Endothelial cell of umbilical vein (primary cell): ENCODE measurements around the gene LRAT. TPM values are rescaled to one million over a fixed set of nuclear protein-coding genes. Genes with fewer than 3 reads are reported as not detected.

Experiments used
- BruUV-seq: library from RNA; stranded (reverse); fragments of 400-500 nt; replicated peaks from 2 replicates; lab custom pipeline; 2021; lab: Mats Ljungman, UMichigan
- CTCF ChIA-PET: fragments of 300-600, 350-600 bp; sonication (Branson Sonifier 250); formaldehyde crosslinking; loops from one replicate; lab custom pipeline; 2021; ENCODE audit warnings: antibody characterized with exemption, inconsistent platforms; lab: Charles Lee
- POLR2A ChIA-PET: fragments of 300-600, 350-600 bp; sonication (Branson Sonifier 250); formaldehyde crosslinking; loops from one replicate; lab custom pipeline; 2021; ENCODE audit warnings: antibody characterized with exemption, inconsistent platforms; lab: Charles Lee
- DNase-seq: peaks from one replicate; pipeline ENCODE4 v3.0.0-alpha.2; 2011; ENCODE audit warnings: low read depth, low spot score
- FAIRE-seq: peaks from 2 replicates; lab custom pipeline; 2011; peaks lifted over from hg19 to GRCh38; lab: Jason Lieb, UNC
- H2AFZ ChIP-seq: 2 replicates; pipeline ENCODE4 v1.6.0; 2012; ENCODE audit warnings: low read depth, low read length, control low read depth, inconsistent platforms
- H3K27ac ChIP-seq: 2 replicates; pipeline ENCODE4 v1.5.1; 2011; ENCODE audit warnings: low read depth, mild to moderate bottlenecking, control low read depth, low read length, moderate library complexity; ENCODE audit not compliant: insufficient read depth
- H3K27me3 ChIP-seq, 2 experiments: 2 replicates each; pipeline versions ENCODE4 v1.6.0 to v1.6.1; 2011; ENCODE audit warnings: low read length in 2 of 2, mixed read lengths in 1 of 2; ENCODE audit not compliant: control insufficient read depth in 2 of 2, insufficient read depth in 2 of 2
- H3K36me3 ChIP-seq, 2 experiments: 2 replicates in 1 of 2; 3 replicates in 1 of 2; pipeline ENCODE4 v1.5.1; 2011; ENCODE audit warnings: low read length in 2 of 2, mild to moderate bottlenecking in 1 of 2, moderate library complexity in 1 of 2; ENCODE audit not compliant: control insufficient read depth in 2 of 2, insufficient read depth in 2 of 2; ENCODE audit errors: extremely low read depth in 1 of 2
- H3K4me1 ChIP-seq: 3 replicates; pipeline ENCODE4 v1.5.1; 2011; ENCODE audit warnings: mild to moderate bottlenecking, low read length; ENCODE audit not compliant: control insufficient read depth, insufficient read depth; ENCODE audit errors: extremely low read depth
- H3K4me2 ChIP-seq: 2 replicates; pipeline ENCODE4 v1.6.1; 2011; ENCODE audit warnings: low read length, control low read depth, mixed read lengths; ENCODE audit not compliant: insufficient read depth
- H3K4me3 ChIP-seq, 3 experiments: fragments of 200-600 bp in 1 of 3; sonication (generic), shearing (Covaris generic) in 1 of 3; replicated peaks in 1 of 3; 2 replicates each; pipeline ENCODE4 v1.5.1; 2011 to 2016; ENCODE audit warnings: control low read depth in 3 of 3, low read length in 3 of 3, mild to moderate bottlenecking in 2 of 3, inconsistent platforms in 1 of 3, low read depth in 1 of 3, moderate library complexity in 1 of 3; ENCODE audit not compliant: insufficient read depth in 1 of 3
- H3K79me2 ChIP-seq: 2 replicates; pipeline ENCODE4 v1.6.0; 2012; ENCODE audit warnings: low read length, inconsistent platforms; ENCODE audit not compliant: control insufficient read depth, insufficient read depth
- H3K9ac ChIP-seq: replicated peaks from 2 replicates; pipeline ENCODE3; 2011; ENCODE audit warnings: low read length, control low read depth; ENCODE audit not compliant: insufficient read depth; ENCODE audit errors: extremely low read depth
- H3K9me1 ChIP-seq: replicated peaks from 3 replicates; pipeline ENCODE4 v1.6.0; 2011; ENCODE audit warnings: mild to moderate bottlenecking, low read length; ENCODE audit not compliant: control insufficient read depth, insufficient read depth; ENCODE audit errors: extremely low read depth
- H3K9me3 ChIP-seq: replicated peaks from 2 replicates; pipeline ENCODE4 v1.5.1; 2012; ENCODE audit warnings: low read length, inconsistent platforms; ENCODE audit not compliant: control insufficient read depth, insufficient read depth
- H4K20me1 ChIP-seq: replicated peaks from 2 replicates; pipeline ENCODE3; 2011; ENCODE audit warnings: mild to moderate bottlenecking, low read length; ENCODE audit not compliant: control insufficient read depth, insufficient read depth; ENCODE audit errors: extremely low read depth
- CTCF ChIP-seq, 2 donors: IDR thresholded peaks; 1 replicate in 1 of 2; 2 replicates in 1 of 2; pipeline ENCODE4 v1.5.1; 2011; ENCODE audit warnings: low read length in 2 of 2, mild to moderate bottlenecking in 2 of 2, moderate library complexity in 2 of 2, control low read depth in 1 of 2, inconsistent platforms in 1 of 2, low read depth in 1 of 2; ENCODE audit not compliant: insufficient read depth in 1 of 2; ENCODE audit errors: extremely low read depth in 1 of 2
- EZH2 ChIP-seq: IDR thresholded peaks from 2 replicates; pipeline ENCODE4 v1.6.1; 2012; ENCODE audit warnings: borderline replicate concordance, low read depth, mild to moderate bottlenecking, moderate library complexity, low read length, inconsistent platforms; ENCODE audit not compliant: severe bottlenecking
- FOS ChIP-seq: IDR thresholded peaks from 2 replicates; pipeline ENCODE4 v1.6.1; 2011; ENCODE audit warnings: mild to moderate bottlenecking, low read length, moderate library complexity, borderline replicate concordance; ENCODE audit not compliant: insufficient read depth
- GATA2 ChIP-seq: IDR thresholded peaks from 2 replicates; pipeline ENCODE4 v1.7.0; 2011; ENCODE audit warnings: low read depth, mild to moderate bottlenecking, moderate library complexity, mixed read lengths, low read length; ENCODE audit not compliant: insufficient read length, insufficient read depth
- MAX ChIP-seq: IDR thresholded peaks from 2 replicates; pipeline ENCODE4 v1.6.1; 2011; ENCODE audit not compliant: insufficient read depth, insufficient read length
- POLR2A ChIP-seq: IDR thresholded peaks from 2 replicates; pipeline ENCODE4 v1.6.1; 2012; ENCODE audit warnings: low read depth, mild to moderate bottlenecking, control low read depth, low read length
- POLR2AphosphoS5 ChIP-seq: IDR thresholded peaks from 2 replicates; pipeline ENCODE4 v1.6.1; 2012; ENCODE audit warnings: low read depth, mild to moderate bottlenecking, control low read depth, low read length, moderate library complexity; ENCODE audit not compliant: insufficient read depth
- dilution Hi-C: fragments of 300-500 bp; cut with MboI; formaldehyde crosslinking; loops from one replicate; pipeline ENCODE4 v1.15.0; 2019; ENCODE audit warnings: low sequenced_read_pairs; ENCODE audit not compliant: extremely low pct_ligation_motif_present
- intact Hi-C: fragments of 100-400 bp; cut with micrococcal nuclease; formaldehyde crosslinking; loops from one replicate; pipeline ENCODE4 v1.10.0; 2022
- polyA plus RNA-seq, 4 experiments: library from polyadenylated mRNA; depleted of rRNA in 3 of 4; stranded (reverse) in 3 of 4; unstranded in 1 of 4; fragments of >200 nt; gene quantifications; 2 replicates each; pipeline versions ENCODE4 v1.2.1 to v1.2.3, GENCODE V29; 2011 to 2012; ENCODE audit warnings: missing spikeins in 1 of 4
- total RNA-seq: library from RNA; stranded (reverse); gene quantifications from 2 replicates; pipeline ENCODE4 v1.2.3, GENCODE V29; 2021

LRAT gene
- total and polyA plus RNA-seq, 2 donors (not counting 3 experiments of a cell fraction or from before 2014, with no cell fraction given) = not detected

- H3K9me3 ChIP-seq = no peaks in the 10 kb centered on the region
- DNase-seq = no peak
- FAIRE-seq = no peak
- dilution Hi-C loops (no loop called here), intact Hi-C loops (no loop called here)
- POLR2A ChIA-PET = no interaction called here
- no peak overlapping the region for H3K4me3 ChIP-seq
- H2AFZ ChIP-seq = peak overlapping the region; percentile 83
- no peak overlapping the region for H3K9ac ChIP-seq
- peak overlapping the region; percentile 41 for H3K4me2 ChIP-seq
- TF ChIP-seq MAX (no peak), EZH2 (peak; percentile 19)
- no peaks in the 10 kb centered on the region for H3K9me1 ChIP-seq
- CTCF ChIA-PET = interaction anchor here (0.9 to 1.2 kb wide), 2 partner anchors 63 to 126 kb away, joined by 3 read pairs; no protein-coding TSS in a partner anchor
- peaks cover 7% of the 10 kb centered on the region for H3K4me1 ChIP-seq
- no peaks in the 10 kb centered on the region for H4K20me1 ChIP-seq
- H3K27ac ChIP-seq = no peak overlapping the region
- no peaks in the 10 kb centered on the region for H3K36me3 ChIP-seq
- BruUV-seq = no TSS peak
- H3K79me2 ChIP-seq = no peaks in the 10 kb centered on the region
- peaks cover 40 to 68% of the 10 kb centered on the region in 2 experiments for H3K27me3 ChIP-seq
These were observed 634 bp downstream of the LRAT start for GRCh38 chr4:154744341-154744926.

- no peaks in the 10 kb centered on the region for H4K20me1 ChIP-seq
- dilution Hi-C loops = no loop called here
- no peaks in the 10 kb centered on the region for H3K4me1 ChIP-seq
- DNase-seq (no peak), FAIRE-seq (no peak)
- H2AFZ ChIP-seq = no peak overlapping the region
- no peak for TF ChIP-seq MAX
- TF ChIP-seq POLR2AphosphoS5 = no peak
- no peak for TF ChIP-seq CTCF (IDR thresholded peaks at IDR 0.05; ENCODE audit: extremely low read depth in 1 of 2, insufficient read depth in 1 of 2, low read depth in 1 of 2, low read length in 2 of 2)
- TF ChIP-seq FOS = no peak
- no peak for TF ChIP-seq GATA2
- TF ChIP-seq POLR2A = no peak
- no peaks in the 10 kb centered on the region for H3K9me3 ChIP-seq
- no peak overlapping the region for H3K9ac ChIP-seq
- H3K36me3 ChIP-seq = no peaks in the 10 kb centered on the region
- no TSS peak for BruUV-seq
- H3K4me3 ChIP-seq = no peak overlapping the region
- POLR2A ChIA-PET = no interaction called here
- CTCF ChIA-PET = no interaction called here
- no peak overlapping the region for H3K27ac ChIP-seq
- no peaks in the 10 kb centered on the region for H3K9me1 ChIP-seq
- no peak overlapping the region for H3K4me2 ChIP-seq
- H3K27me3 ChIP-seq = no peaks in the 10 kb centered on the region
- H3K79me2 ChIP-seq = no peaks in the 10 kb centered on the region
- intact Hi-C loops = no loop called here
These were observed 13.9 kb downstream of the LRAT start for GRCh38 chr4:154757713-154758112.
